GM12878 (cell line): ENCODE results near the gene PHACTR1. TPM values are rescaled to one million over a fixed set of nuclear protein-coding genes. Genes with fewer than 3 reads are reported as not detected.

ENCODE experiments used
- ATAC-seq: fragments of 200-7000 bp; cut with Tn5 transposase; 3 replicates; pipeline ENCODE4 v1.9.1; 2020; ENCODE audit warnings: mild to moderate bottlenecking, moderate library complexity
- BruUV-seq: library from RNA; stranded (reverse); fragments of 400-500 nt; replicated peaks from 2 replicates; lab custom pipeline; 2021; lab: Mats Ljungman, UMichigan
- CTCF ChIA-PET: fragments of 300-600 bp; sonication (Branson Sonifier 250); formaldehyde crosslinking; extraction: SDS; loops from one replicate; lab custom pipeline; 2021; ENCODE audit warnings: inconsistent platforms; lab: Yijun Ruan, JAX
- POLR2A ChIA-PET: fragments of 350-600 bp; formaldehyde crosslinking; extraction: SDS; loops from one replicate; lab custom pipeline; 2021; ENCODE audit warnings: inconsistent platforms; lab: Charles Lee
- RAD21 ChIA-PET: fragments of 300-600 bp; sonication (Branson Sonifier 250); formaldehyde crosslinking; loops from one replicate; lab custom pipeline; 2023; ENCODE audit warnings: antibody characterized with exemption; ENCODE audit not compliant: unreplicated experiment; lab: Charles Lee
- SMC1A ChIA-PET: fragments of 300-600 bp; sonication (Branson Sonifier 250); formaldehyde crosslinking; loops from one replicate; lab custom pipeline; 2023; ENCODE audit not compliant: unreplicated experiment, uncharacterized antibody; lab: Charles Lee
- DNase-seq: peaks from one replicate; pipeline ENCODE4 v3.0.0-alpha.2; 2011; ENCODE audit warnings: low read depth, low spot score
- FAIRE-seq: peaks from 3 replicates; lab custom pipeline; 2011; peaks lifted over from hg19 to GRCh38; lab: Jason Lieb, UNC
- H2AFZ ChIP-seq: 2 replicates; pipeline ENCODE4 v1.6.0; 2011; ENCODE audit warnings: low read depth, low read length, control low read depth; ENCODE audit not compliant: control insufficient read depth
- H3K27ac ChIP-seq: 2 replicates; pipeline ENCODE4 v1.5.1; 2011; ENCODE audit warnings: control low read depth; ENCODE audit not compliant: control insufficient read depth, insufficient read depth
- H3K27me3 ChIP-seq, 2 experiments: replicated peaks in 1 of 2; 2 replicates each; pipeline versions ENCODE4 v1.6.0 to v1.6.1; 2011; ENCODE audit warnings: low read length in 1 of 2; ENCODE audit not compliant: control insufficient read depth in 2 of 2, insufficient read depth in 2 of 2
- H3K36me3 ChIP-seq, 2 experiments: 2 replicates each; pipeline ENCODE4 v1.5.1; 2011; ENCODE audit warnings: low read length in 1 of 2; ENCODE audit not compliant: control insufficient read depth in 2 of 2, insufficient read depth in 2 of 2
- H3K4me1 ChIP-seq: 2 replicates; pipeline ENCODE4 v1.6.1; 2011; ENCODE audit warnings: mild to moderate bottlenecking, low read length, moderate library complexity, mixed read lengths; ENCODE audit not compliant: control insufficient read depth, insufficient read depth
- H3K4me2 ChIP-seq: 2 replicates; pipeline ENCODE4 v1.6.0; 2011; ENCODE audit warnings: control low read depth; ENCODE audit not compliant: control insufficient read depth, insufficient read depth
- H3K4me3 ChIP-seq: fragments of 200-600 bp; sonication (generic); 2 replicates; pipeline ENCODE4 v1.5.1; 2016
- H3K79me2 ChIP-seq: 2 replicates; pipeline ENCODE4 v1.6.0; 2011; ENCODE audit warnings: low read length; ENCODE audit not compliant: control insufficient read depth, insufficient read depth
- H3K9ac ChIP-seq: 2 replicates; pipeline ENCODE4 v1.8.0; 2011; ENCODE audit warnings: low read length, control low read depth, mixed read lengths; ENCODE audit not compliant: control insufficient read depth, insufficient read depth
- H3K9me3 ChIP-seq: replicated peaks from 3 replicates; pipeline ENCODE4 v1.5.1; 2011; ENCODE audit warnings: mild to moderate bottlenecking, low read length; ENCODE audit not compliant: control insufficient read depth, insufficient read depth
- H4K20me1 ChIP-seq: 2 replicates; pipeline ENCODE4 v1.6.0; 2011; ENCODE audit not compliant: control insufficient read depth, insufficient read depth
- BMI1 ChIP-seq: fragments of 450-650 bp; IDR thresholded peaks from 2 replicates; pipeline ENCODE4 v1.6.1; 2016; ENCODE audit warnings: mild to moderate bottlenecking, moderate library complexity, borderline replicate concordance
- EED ChIP-seq: sonication (generic); IDR thresholded peaks from 2 replicates; pipeline ENCODE4 v1.6.1; 2016; ENCODE audit warnings: antibody characterized with exemption, low read depth
- EGR1 ChIP-seq, 2 experiments: IDR thresholded peaks; 1 replicate in 1 of 2; 2 replicates in 1 of 2; pipeline ENCODE4 v1.6.1; 2011 to 2012; ENCODE audit warnings: low read depth in 2 of 2, low read length in 2 of 2, borderline replicate concordance in 1 of 2, mild to moderate bottlenecking in 1 of 2, moderate library complexity in 1 of 2
- EZH2 ChIP-seq: IDR thresholded peaks from 2 replicates; pipeline ENCODE4 v1.6.1; 2012; ENCODE audit warnings: low read depth, mild to moderate bottlenecking, control low read depth, inconsistent platforms, low read length, borderline replicate concordance; ENCODE audit not compliant: control insufficient read depth
- IKZF1 ChIP-seq: fragments of 450-650 bp; conservative IDR thresholded peaks from 2 replicates; pipeline ENCODE4 v1.6.1; 2017; ENCODE audit warnings: antibody characterized with exemption, mild to moderate bottlenecking
- POLR2AphosphoS5 ChIP-seq: IDR thresholded peaks from 2 replicates; pipeline ENCODE4 v1.6.1; 2011; ENCODE audit warnings: mild to moderate bottlenecking, low read length, inconsistent platforms
- YBX1 ChIP-seq: fragments of 450-650 bp; IDR thresholded peaks from 2 replicates; pipeline ENCODE4 v1.6.1; 2016; ENCODE audit warnings: antibody characterized with exemption
- WGBS: methylation state at CpG from one replicate; pipeline ENCODE4 v1.1.6; 2016; ENCODE audit warnings: low lambda C conversion rate; ENCODE audit not compliant: insufficient replicate concordance, insufficient coverage; ENCODE audit errors: missing lambda C conversion rate; 5-methylcytosine and 5-hydroxymethylcytosine counted together
- in situ Hi-C: fragments of 300-500 bp; cut with MboI; formaldehyde crosslinking; loops from 9 replicates; pipeline ENCODE4 v1.14.3; 2018; ENCODE audit warnings: mixed read lengths
- intact Hi-C: fragments of 100-400 bp; cut with micrococcal nuclease; formaldehyde crosslinking; loops from one replicate; pipeline ENCODE4 v1.14.2; 2022; ENCODE audit not compliant: unreplicated experiment
- polyA plus RNA-seq, 11 experiments: library from polyadenylated mRNA; depleted of rRNA in 4 of 11; unstranded in 6 of 11; stranded (reverse) in 5 of 11; fragments of >200 nt; fragmentation: Nextera tagmentation in 4 of 11; fragmentation: Illumina TruSeq in 1 of 11; extraction: Ambion mirVana in 4 of 11; extraction: Trizol in 1 of 11; gene quantifications; 1 replicate in 1 of 11; 2 replicates in 10 of 11; pipeline versions ENCODE4 v1.2.1 to v1.2.3, GENCODE V29; 2011 to 2016; ENCODE audit warnings: inconsistent platforms in 2 of 11, missing spikeins in 2 of 11, low read depth in 1 of 11
- total RNA-seq, 4 experiments: library from RNA; depleted of rRNA in 3 of 4; stranded (reverse); fragments of >200 nt in 3 of 4; fragmentation: Illumina TruSeq in 1 of 4; extraction: Trizol in 1 of 4; gene quantifications; 2 replicates each; pipeline versions ENCODE4 v1.2.1 to v1.2.3, GENCODE V29; 2013 to 2021
- TF ChIP-seq, protein P1 (sequence below): IDR thresholded peaks from 2 replicates; pipeline ENCODE4 v1.6.1; 2011; ENCODE audit warnings: borderline replicate concordance, low read depth, mild to moderate bottlenecking, moderate library complexity, mixed read lengths, low read length; ENCODE audit not compliant: insufficient read depth; ENCODE audit errors: extremely low read length

PHACTR1 gene
- total and polyA plus RNA-seq, 10 of the 15 experiments (the other 5 are each of a cell fraction or from before 2014, with no cell fraction given): 34.2 to 94.6 (median 62.3) TPM

GRCh38 chr6:12931639-12932038 lies 215.1 kb downstream of the PHACTR1 start:
- intact Hi-C loops (no loop called here), in situ Hi-C loops (no loop called here)
- Histone ChIP-seq H3K4me2 (no peak overlapping the region), H3K4me1 (no peaks in the 10 kb centered on the region), H2AFZ (no peak overlapping the region), H3K9ac (no peak overlapping the region), H3K9me3 (no peaks in the 10 kb centered on the region), H3K4me3 (no peak overlapping the region), H4K20me1 (no peaks in the 10 kb centered on the region), H3K27me3 (peaks cover 0 to 3% of the 10 kb centered on the region in 2 experiments; a peak in 2 of 4 replicates), H3K79me2 (no peaks in the 10 kb centered on the region), H3K36me3 (no peaks in the 10 kb centered on the region), H3K27ac (no peak overlapping the region)
- ChIA-PET CTCF (interaction anchor here (0.5 kb wide), 1 partner anchor 416 kb away, joined by 3 read pairs; no protein-coding TSS in a partner anchor), RAD21 (no interaction called here), SMC1A (interaction anchor here (0.6 kb wide), 1 partner anchor 617 kb away, joined by 3 read pairs; no protein-coding TSS in a partner anchor), POLR2A (no interaction called here)
- WGBS: 51% methylated on average over 4 of the region's 4 CpGs
- no TSS peak for BruUV-seq
- no peak for ATAC-seq
- no peak for FAIRE-seq
- TF ChIP-seq POLR2AphosphoS5 (no peak), EGR1 (IDR thresholded peaks at IDR 0.05; ENCODE audit: borderline replicate concordance in 1 of 2, low read depth in 2 of 2, low read length in 2 of 2) (no peak), EED (no peak), BMI1 (no peak), YBX1 (no peak), IKZF1 (no peak), EZH2 (no peak)
- TF ChIP-seq, protein P1, sequence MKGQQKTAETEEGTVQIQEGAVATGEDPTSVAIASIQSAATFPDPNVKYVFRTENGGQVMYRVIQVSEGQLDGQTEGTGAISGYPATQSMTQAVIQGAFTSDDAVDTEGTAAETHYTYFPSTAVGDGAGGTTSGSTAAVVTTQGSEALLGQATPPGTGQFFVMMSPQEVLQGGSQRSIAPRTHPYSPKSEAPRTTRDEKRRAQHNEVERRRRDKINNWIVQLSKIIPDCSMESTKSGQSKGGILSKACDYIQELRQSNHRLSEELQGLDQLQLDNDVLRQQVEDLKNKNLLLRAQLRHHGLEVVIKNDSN: no peak
- DNase-seq: no peak
